H1 (cell line): ENCODE data around the gene BTF3L4. TPM values are rescaled to one million over a fixed set of nuclear protein-coding genes. Genes with fewer than 3 reads are reported as not detected.

Experiments used
- CTCF ChIA-PET: fragments of 300-600 bp; sonication (Branson Sonifier 250); formaldehyde crosslinking; loops from one replicate; lab custom pipeline; 2021; ENCODE audit not compliant: partially characterized antibody; lab: Charles Lee
- POLR2A ChIA-PET: fragments of 300-600 bp; sonication (Branson Sonifier 250); formaldehyde crosslinking; loops from one replicate; lab custom pipeline; 2021; ENCODE audit warnings: inconsistent platforms; ENCODE audit not compliant: partially characterized antibody; lab: Charles Lee
- DNase-seq, 2 experiments: peaks; one replicate each; pipeline versions ENCODE4 v3.0.0 to v3.0.0-alpha.2; 2010 to 2022; ENCODE audit warnings: low spot score in 2 of 2, low read depth in 1 of 2, mixed read lengths in 1 of 2
- FAIRE-seq: peaks from 2 replicates; lab custom pipeline; 2011; peaks lifted over from hg19 to GRCh38; lab: Jason Lieb, UNC
- H2AFZ ChIP-seq: 2 replicates; pipeline ENCODE4 v1.8.1; 2012; ENCODE audit warnings: low read length, inconsistent platforms
- H2AK5ac ChIP-seq: 2 replicates; pipeline ENCODE4 v1.6.1; 2013; ENCODE audit warnings: low read depth, low read length
- H2BK120ac ChIP-seq: replicated peaks from 2 replicates; pipeline ENCODE3; 2013; ENCODE audit warnings: low read depth, low read length, inconsistent platforms
- H2BK12ac ChIP-seq: 2 replicates; pipeline ENCODE4 v1.6.1; 2013; ENCODE audit warnings: low read depth, low read length
- H2BK15ac ChIP-seq: 2 replicates; pipeline ENCODE4 v1.6.1; 2013; ENCODE audit warnings: low read length
- H2BK20ac ChIP-seq: 2 replicates; pipeline ENCODE4 v1.6.1; 2013; ENCODE audit warnings: low read length
- H2BK5ac ChIP-seq: 2 replicates; pipeline ENCODE4 v1.6.1; 2013; ENCODE audit warnings: low read depth, low read length
- H3K14ac ChIP-seq: 2 replicates; pipeline ENCODE4 v1.6.1; 2013; ENCODE audit warnings: inconsistent platforms; ENCODE audit not compliant: insufficient read length
- H3K18ac ChIP-seq: 2 replicates; pipeline ENCODE4 v1.6.1; 2013; ENCODE audit warnings: low read length; ENCODE audit errors: extremely low read depth
- H3K23ac ChIP-seq: 2 replicates; pipeline ENCODE4 v1.6.1; 2013; ENCODE audit warnings: inconsistent platforms; ENCODE audit not compliant: insufficient read length
- H3K23me2 ChIP-seq: 2 replicates; pipeline ENCODE4 v1.6.1; 2013; ENCODE audit warnings: low read depth, low read length
- H3K27ac ChIP-seq: 2 replicates; pipeline ENCODE4 v1.6.1; 2011; ENCODE audit warnings: low read depth, low read length, inconsistent platforms
- H3K27me3 ChIP-seq, 4 experiments: replicated peaks in 1 of 4; 1 replicate in 1 of 4; 2 replicates in 3 of 4; pipeline versions ENCODE4 v1.6.1 to v1.8.1; 2011 to 2013; ENCODE audit warnings: low read length in 3 of 4, mild to moderate bottlenecking in 3 of 4, inconsistent platforms in 2 of 4, mixed read lengths in 2 of 4, moderate library complexity in 1 of 4; ENCODE audit not compliant: control insufficient read depth in 3 of 4, insufficient read depth in 3 of 4; ENCODE audit errors: extremely low read depth in 1 of 4
- H3K36me3 ChIP-seq, 4 experiments: 2 replicates each; pipeline versions ENCODE4 v1.6.1 to v1.8.1; 2011 to 2013; ENCODE audit warnings: mild to moderate bottlenecking in 4 of 4, low read length in 3 of 4, moderate library complexity in 2 of 4, control low read depth in 1 of 4, inconsistent platforms in 1 of 4; ENCODE audit not compliant: insufficient read depth in 4 of 4, control insufficient read depth in 2 of 4
- H3K4ac ChIP-seq: replicated peaks from 2 replicates; pipeline ENCODE3; 2013; ENCODE audit warnings: low read length, low read depth, mixed read lengths, inconsistent platforms; ENCODE audit not compliant: insufficient read length
- H3K4me1 ChIP-seq, 4 experiments: replicated peaks in 1 of 4; 1 replicate in 1 of 4; 2 replicates in 3 of 4; pipeline versions ENCODE4 v1.6.1 to v1.8.1; 2011 to 2013; ENCODE audit warnings: low read length in 3 of 4, inconsistent platforms in 2 of 4, mixed read lengths in 1 of 4; ENCODE audit not compliant: insufficient read depth in 4 of 4, control insufficient read depth in 3 of 4
- H3K4me2 ChIP-seq, 2 experiments: 2 replicates each; pipeline versions ENCODE4 v1.6.1 to v1.8.1; 2011 to 2013; ENCODE audit warnings: low read depth in 2 of 2, low read length in 2 of 2, control low read depth in 1 of 2, inconsistent platforms in 1 of 2, mild to moderate bottlenecking in 1 of 2; ENCODE audit not compliant: insufficient read depth in 1 of 2
- H3K4me3 ChIP-seq, 4 experiments: fragments of 200-600, 300-600 bp in 1 of 4; sonication (generic), shearing (Covaris generic), sonication (Bioruptor Twin) in 1 of 4; 2 replicates each; pipeline versions ENCODE4 v1.5.1 to v1.8.1; 2011 to 2016; ENCODE audit warnings: low read length in 4 of 4, low read depth in 3 of 4, control low read depth in 2 of 4, inconsistent platforms in 2 of 4, mild to moderate bottlenecking in 2 of 4, mixed read lengths in 1 of 4, moderate library complexity in 1 of 4; ENCODE audit not compliant: insufficient read depth in 2 of 4; ENCODE audit errors: extremely low read depth in 1 of 4
- H3K56ac ChIP-seq: replicated peaks from 2 replicates; pipeline ENCODE3; 2013; ENCODE audit warnings: low read depth, mild to moderate bottlenecking, mixed read lengths, low read length, inconsistent platforms; ENCODE audit not compliant: insufficient read length
- H3K79me1 ChIP-seq: 2 replicates; pipeline ENCODE4 v1.6.1; 2013; ENCODE audit warnings: low read depth, low read length, control low read depth
- H3K79me2 ChIP-seq, 2 experiments: 2 replicates each; pipeline versions ENCODE4 v1.6.1 to v1.8.1; 2012 to 2013; ENCODE audit warnings: low read length in 2 of 2, mild to moderate bottlenecking in 2 of 2, inconsistent platforms in 1 of 2; ENCODE audit not compliant: insufficient read depth in 2 of 2, control insufficient read depth in 1 of 2
- H3K9ac ChIP-seq, 4 experiments: replicated peaks in 1 of 4; 1 replicate in 1 of 4; 2 replicates in 3 of 4; pipeline versions ENCODE4 v1.6.1 to v1.8.1; 2011 to 2013; ENCODE audit warnings: low read depth in 3 of 4, low read length in 3 of 4, control low read depth in 2 of 4, mild to moderate bottlenecking in 2 of 4, moderate library complexity in 2 of 4, inconsistent platforms in 1 of 4; ENCODE audit errors: extremely low read depth in 1 of 4
- H3K9me3 ChIP-seq, 2 experiments: 2 replicates each; pipeline versions ENCODE4 v1.6.1 to v1.8.1; 2012 to 2013; ENCODE audit warnings: mild to moderate bottlenecking in 2 of 2, moderate library complexity in 2 of 2, control low read depth in 1 of 2, inconsistent platforms in 1 of 2, low read depth in 1 of 2, low read length in 1 of 2, mixed read lengths in 1 of 2; ENCODE audit not compliant: insufficient read depth in 2 of 2
- H4K20me1 ChIP-seq, 2 experiments: replicated peaks in 1 of 2; 2 replicates each; pipeline versions ENCODE3 to v1.8.1; 2011 to 2013; ENCODE audit warnings: inconsistent platforms in 2 of 2, low read length in 2 of 2, mild to moderate bottlenecking in 1 of 2; ENCODE audit not compliant: insufficient read depth in 2 of 2, control insufficient read depth in 1 of 2
- H4K5ac ChIP-seq: 2 replicates; pipeline ENCODE4 v1.6.1; 2013; ENCODE audit warnings: low read length, low read depth, mixed read lengths, inconsistent platforms; ENCODE audit not compliant: insufficient read length
- H4K8ac ChIP-seq: 2 replicates; pipeline ENCODE4 v1.8.0; 2013; ENCODE audit warnings: mild to moderate bottlenecking, moderate library complexity, low read length, inconsistent platforms; ENCODE audit not compliant: insufficient read depth; ENCODE audit errors: extremely low read depth
- H4K91ac ChIP-seq: replicated peaks from 2 replicates; pipeline ENCODE3; 2013; ENCODE audit warnings: low read length, mixed read lengths, inconsistent platforms; ENCODE audit not compliant: insufficient read length
- CHD2 ChIP-seq: IDR thresholded peaks from 2 replicates; pipeline ENCODE4 v1.6.1; 2012; ENCODE audit warnings: low read length, improper control_type of control experiment
- EZH2 ChIP-seq: fragments of 200-600 bp; sonication (generic); IDR thresholded peaks from 2 replicates; pipeline ENCODE4 v1.7.1; 2012; ENCODE audit warnings: low read depth, mild to moderate bottlenecking, moderate library complexity, low read length, inconsistent platforms; ENCODE audit not compliant: severe bottlenecking
- FOSL1 ChIP-seq: IDR thresholded peaks from 2 replicates; pipeline ENCODE4 v1.6.1; 2011; ENCODE audit warnings: mild to moderate bottlenecking, low read depth, low read length, moderate library complexity; ENCODE audit not compliant: insufficient read depth
- KDM1A ChIP-seq: fragments of 200-600, 300-600 bp; sonication (generic); IDR thresholded peaks from 2 replicates; pipeline ENCODE4 v1.7.1; 2016; ENCODE audit warnings: mild to moderate bottlenecking, low read length, borderline replicate concordance
- KDM5A ChIP-seq: fragments of 200-600 bp; IDR thresholded peaks from 2 replicates; pipeline ENCODE4 v1.7.1; 2012; ENCODE audit warnings: mild to moderate bottlenecking, low read length, inconsistent platforms, mixed read lengths
- SP1 ChIP-seq: IDR thresholded peaks from 2 replicates; pipeline ENCODE4 v1.6.1; 2011; ENCODE audit warnings: low read depth, low read length
- SP2 ChIP-seq: IDR thresholded peaks from 2 replicates; pipeline ENCODE4 v1.6.1; 2012; ENCODE audit warnings: mild to moderate bottlenecking, low read length, inconsistent platforms
- SRF ChIP-seq: IDR thresholded peaks from 2 replicates; pipeline ENCODE4 v1.6.1; 2011; ENCODE audit warnings: mild to moderate bottlenecking, low read depth, low read length, moderate library complexity
- WGBS, 2 experiments: shearing (Covaris generic) in 1 of 2; methylation state at CpG; one replicate each; pipeline versions ENCODE4 v1.1.6 to v1.1.7; 2013 to 2015; ENCODE audit warnings: low lambda C conversion rate in 2 of 2, mixed read lengths in 2 of 2, inconsistent platforms in 1 of 2, low coverage in 1 of 2, missing lambda C conversion rate in 1 of 2; ENCODE audit not compliant: insufficient replicate concordance in 2 of 2, insufficient coverage in 1 of 2, insufficient read length in 1 of 2; ENCODE audit errors: extremely low coverage in 1 of 2, missing lambda C conversion rate in 1 of 2; 5-methylcytosine and 5-hydroxymethylcytosine counted together
- long read RNA-seq, 2 experiments: library from RNA in 1 of 2; library from capped mRNA in 1 of 2; stranded (forward); transcript quantifications; one replicate each; pipeline ENCODE4 v2.0.0, GENCODE V29; 2021; ENCODE audit warnings: inconsistent platforms in 1 of 2
- polyA minus RNA-seq, 3 experiments: library from RNA; depleted of rRNA, polyadenylated mRNA; stranded (reverse); fragments of >200 nt; gene quantifications; 1 replicate in 2 of 3; 2 replicates in 1 of 3; pipeline ENCODE4 v1.2.3, GENCODE V29; 2011
- polyA plus RNA-seq, 7 experiments: library from polyadenylated mRNA; depleted of rRNA in 3 of 7; stranded (reverse) in 5 of 7; unstranded in 2 of 7; fragments of >200 nt in 5 of 7; fragments of 200-250 nt in 2 of 7; gene quantifications; 1 replicate in 5 of 7; 2 replicates in 1 of 7; 4 replicates in 1 of 7; pipeline versions ENCODE4 v1.2.1 to v1.2.3, GENCODE V29; 2011 to 2013; ENCODE audit warnings: missing spikeins in 2 of 7, mixed read lengths in 2 of 7
- total RNA-seq: library from RNA; stranded (reverse); fragmentation: NEBNext Ultra II Directional; extraction: Animal tissue kit (Norgen Biotek cat#: 25700); gene quantifications from 2 replicates; pipeline ENCODE4 v1.2.1, GENCODE V29; 2021

The BTF3L4 gene
- total RNA-seq (97.3 and 98.3 TPM in 2 replicates), polyA plus RNA-seq (2011; rRNA removed) (38.0 and 76.1 TPM in 2 replicates), polyA minus RNA-seq (2011; rRNA and poly(A)+ RNA removed) (48.4 and 57.5 TPM in 2 replicates)
- 83.5 TPM for polyA plus RNA-seq (2011; cell fraction: cytosol; rRNA removed)
- 9.1 TPM for polyA plus RNA-seq (2011; cell fraction: nucleus; rRNA removed)
- polyA plus RNA-seq (2012, experiment 1 of 2) = 46.7 to 87.4 TPM (median 54.3 TPM) in 4 replicates
- 24.8 TPM for polyA plus RNA-seq (2012, experiment 2 of 2)
- 82.2 TPM for polyA plus RNA-seq (2013, experiment 1 of 2)
- 87.4 TPM for polyA plus RNA-seq (2013, experiment 2 of 2)
- polyA minus RNA-seq (2011; cell fraction: cytosol; rRNA and poly(A)+ RNA removed) = 63.6 TPM
- polyA minus RNA-seq (2011; cell fraction: nucleus; rRNA and poly(A)+ RNA removed) = 46.1 TPM
- long read RNA-seq, experiment 1, full-length matches to known transcripts = 56 of 133 reads
- long read RNA-seq, experiment 1, partial matches to known transcripts = 37 of 133 reads
- long read RNA-seq, experiment 1, other reads (novel, unspliced or antisense) = 40 of 133 reads
- long read RNA-seq, experiment 2, full-length matches to known transcripts = 137 of 142 reads
- long read RNA-seq, experiment 2, partial matches to known transcripts = 1 of 142 reads
- long read RNA-seq, experiment 2, other reads (novel, unspliced or antisense) = 4 of 142 reads

DNA sequence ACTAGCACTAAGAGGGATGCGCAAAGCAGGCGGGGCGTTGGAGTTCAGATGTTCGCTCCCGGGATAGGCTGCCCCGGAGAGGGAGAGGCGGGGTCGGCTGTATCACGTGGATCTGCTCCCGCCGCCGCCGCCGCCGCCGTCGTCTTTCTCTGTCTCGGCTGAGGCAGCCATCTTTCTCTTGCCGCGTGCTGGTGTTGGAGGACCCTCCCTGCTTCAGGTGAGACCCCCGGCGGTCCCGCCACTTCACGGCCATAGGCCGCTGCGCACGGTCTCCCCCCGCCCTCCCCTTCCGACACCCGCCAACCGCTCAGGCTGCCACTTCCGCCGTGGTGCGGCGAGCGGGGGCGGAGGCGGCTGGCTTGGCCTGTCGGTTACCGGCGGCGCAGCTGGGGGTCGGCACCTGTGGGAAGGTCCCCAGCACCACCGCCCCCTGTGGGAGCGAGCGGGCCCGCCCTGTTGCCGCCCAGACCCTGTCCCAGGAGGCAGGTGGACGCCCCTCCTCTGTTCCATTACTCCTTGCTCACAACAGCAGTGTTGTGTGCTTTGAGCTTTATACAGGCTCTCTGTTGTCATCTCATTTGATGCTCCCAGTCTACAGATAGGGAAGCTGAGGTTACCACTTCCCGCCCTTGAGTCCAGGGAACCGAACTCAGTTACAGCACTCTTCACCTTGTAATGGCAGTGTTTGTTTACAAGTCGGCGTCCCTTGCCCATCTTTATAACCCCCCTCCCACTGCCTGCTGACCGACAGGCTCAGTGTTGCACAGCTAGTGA is at the start of gene BTF3L4:
TSS of gene BTF3L4 (plus strand) at position 133 of the 774 bp plus-strand sequence. CDS start 3,553 bp downstream, outside the sequence.
- Histone ChIP-seq H3K79me2 (peaks cover 17 to 80% of the 10 kb centered on the region in 2 experiments), H3K4me2 (peak within 1 kb of the TSS; percentile 79 to 96), H3K56ac (peak within 1 kb of the TSS; percentile 82), H2BK120ac (peak within 1 kb of the TSS; percentile 41), H4K8ac (peak within 1 kb of the TSS; percentile 99; the same call in 1 of the 2 replicates), H4K20me1 (peaks cover 0 to 6% of the 10 kb centered on the region in 2 experiments), H3K23me2 (peaks cover 11% of the 10 kb centered on the region; the same call in 1 of the 2 replicates), H2BK20ac (no peak within 1 kb of the TSS), H2BK12ac (peak within 1 kb of the TSS; percentile 63), H4K5ac (peak within 1 kb of the TSS; percentile 92), H3K4ac (peak within 1 kb of the TSS; percentile 89), H3K9me3 (no peaks in the 10 kb centered on the region), H3K4me1 (peaks cover 0 to 7% (median 2%) of the 10 kb centered on the region in 4 experiments; a peak in 3 of 7 replicates), H3K23ac (no peak within 1 kb of the TSS), H2BK15ac (peak within 1 kb of the TSS; percentile 74; the same call in 1 of the 2 replicates), H2AFZ (peak within 1 kb of the TSS; percentile 11; the same call in 1 of the 2 replicates), H3K14ac (peak within 1 kb of the TSS; percentile 62), H3K27ac (peak within 1 kb of the TSS; percentile 93), H3K36me3 (peaks cover 8 to 35% (median 20%) of the 10 kb centered on the region in 4 experiments), H3K79me1 (peaks cover 6% of the 10 kb centered on the region), H3K4me3 (peak within 1 kb of the TSS; percentile 87 to 98 (median 92)), H3K27me3 (no peaks in the 10 kb centered on the region), H3K9ac (peak within 1 kb of the TSS; percentile 90 to 99 (median 94)), H2BK5ac (peak within 1 kb of the TSS; percentile 97), H2AK5ac (peak within 1 kb of the TSS; percentile 77; the same call in 1 of the 2 replicates), H4K91ac (peak within 1 kb of the TSS; percentile 90), H3K18ac (peak within 1 kb of the TSS; percentile 86)
- 1% methylated on average over 37 of the region's 54 CpGs; no CpG with 5 or more reads in 1 of the 2 experiments for WGBS, 2 experiments
- ChIA-PET POLR2A (interaction anchor here (0.6 to 5.4 kb wide), 33 partner anchors 8 to 634 kb away, joined by 3 to 61 read pairs (median 4); partner anchors contain the start of genes CC2D1B, KTI12, ORC1 and PRPF38A), CTCF (interaction anchor here (1.3 kb wide), 1 partner anchor 159 kb away, joined by 5 read pairs; no protein-coding TSS in a partner anchor)
- FAIRE-seq (no peak), DNase-seq (peak; percentile 73 to 95)
- TF ChIP-seq SP2 (no peak), FOSL1 (no peak), KDM1A (peak; percentile 73; the same call in 1 of the 2 replicates), SRF (no peak), SP1 (no peak), CHD2 (no peak), KDM5A (no peak), EZH2 (no peak)
